ENCODE measurements around the gene PPT2.

Gene PPT2

DNA sequence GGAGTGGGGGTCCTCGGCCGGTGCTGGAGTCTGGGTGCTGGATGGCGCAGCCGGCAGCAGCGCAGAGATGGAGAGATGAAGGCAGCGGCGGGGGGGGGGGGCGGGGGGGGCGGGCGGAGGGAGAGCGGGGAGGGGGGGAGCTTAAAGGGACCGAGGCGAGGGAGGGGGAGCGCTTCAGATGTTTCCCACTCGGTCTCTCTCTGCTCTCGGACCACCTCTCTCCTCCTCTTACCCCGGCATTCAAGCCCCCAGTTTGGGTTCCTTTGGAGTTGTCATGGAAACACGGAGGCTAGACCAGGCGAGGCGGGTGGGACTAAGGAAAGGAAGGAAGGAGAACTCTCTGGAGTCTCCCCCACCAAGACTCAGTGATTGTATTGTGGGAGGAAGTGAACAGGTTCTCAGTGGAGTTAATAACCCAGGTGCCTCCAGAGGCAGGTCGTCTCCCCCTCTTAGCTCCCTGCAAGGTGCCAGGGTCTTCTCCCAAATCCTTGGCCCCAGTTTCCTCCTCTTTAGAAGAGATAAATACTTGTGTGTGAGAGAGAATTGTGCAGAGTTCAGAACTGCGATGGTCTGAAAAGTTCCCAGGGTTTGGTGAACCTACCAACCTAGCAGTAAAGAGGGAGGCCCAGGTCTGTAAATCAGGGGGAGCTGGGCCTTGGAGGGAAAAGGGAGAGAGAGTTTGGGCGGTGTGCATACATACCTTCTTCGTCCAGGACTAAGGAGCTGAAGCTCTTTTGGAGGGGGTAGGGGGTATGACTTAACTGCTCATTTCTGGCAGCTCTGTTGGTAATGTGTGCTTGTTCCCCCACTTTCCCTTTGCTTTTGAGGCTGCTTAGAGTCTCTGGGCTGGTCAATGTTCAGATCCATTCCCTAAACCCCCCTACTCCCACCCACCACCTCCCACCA lies 1.8 kb upstream of the PPT2 start, which contains the start of gene PRRT1:
Gene PRRT1, minus strand, starts transcription at position 77 of the 906 bp plus-strand sequence. CDS start 112 bp downstream, outside the sequence.
- H3K4me3 ChIP-seq (ENCODE audit: low read length): no peak within 1 kb of the TSS
- TF ChIP-seq ZNF274 (IDR thresholded peaks at IDR 0.05; ENCODE audit: low read depth, low read length): no peak

DNA sequence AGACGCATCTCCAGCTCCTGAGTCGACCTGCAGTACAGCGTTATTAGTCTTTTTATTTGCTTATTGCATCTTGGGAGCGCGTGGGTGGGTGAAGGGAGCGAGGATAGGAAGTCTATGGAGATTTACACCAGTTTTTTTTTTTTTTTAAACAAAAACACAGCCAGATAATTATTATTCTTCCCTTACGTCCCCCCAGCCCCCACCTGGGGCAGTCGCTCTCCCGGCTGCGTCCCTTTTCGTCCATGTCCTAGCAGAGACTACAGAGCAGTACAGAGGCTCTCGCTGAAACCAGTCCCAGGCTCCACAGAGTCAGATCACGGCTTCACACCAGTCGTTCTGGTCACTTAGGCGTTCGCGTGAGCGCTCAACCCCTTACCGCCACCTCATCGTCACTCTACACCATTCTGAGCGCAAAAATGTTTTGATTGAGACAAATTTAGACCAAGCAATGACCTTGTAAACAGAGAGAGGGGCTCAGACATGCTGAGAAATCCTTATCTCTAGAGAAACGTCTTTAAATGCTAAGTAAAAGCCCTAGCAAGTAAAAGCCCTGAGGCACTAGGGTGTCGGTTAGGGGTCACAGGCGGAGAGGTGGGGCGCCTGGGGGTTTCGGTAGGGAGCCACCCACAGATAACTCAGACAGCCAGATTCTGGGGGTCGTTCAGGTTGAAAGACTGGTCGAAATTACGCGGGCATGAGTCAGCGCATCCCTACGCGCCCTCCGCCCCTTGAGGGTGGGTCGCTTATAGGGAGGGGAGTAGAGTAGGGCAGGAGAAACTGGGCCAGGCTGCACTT lies 975 bp upstream of the PPT2 start:
- TF ChIP-seq ZNF274 (IDR thresholded peaks at IDR 0.05; ENCODE audit: low read depth, low read length): no peak
- H3K4me3 ChIP-seq (ENCODE audit: low read length): no peak overlapping the region

DNA sequence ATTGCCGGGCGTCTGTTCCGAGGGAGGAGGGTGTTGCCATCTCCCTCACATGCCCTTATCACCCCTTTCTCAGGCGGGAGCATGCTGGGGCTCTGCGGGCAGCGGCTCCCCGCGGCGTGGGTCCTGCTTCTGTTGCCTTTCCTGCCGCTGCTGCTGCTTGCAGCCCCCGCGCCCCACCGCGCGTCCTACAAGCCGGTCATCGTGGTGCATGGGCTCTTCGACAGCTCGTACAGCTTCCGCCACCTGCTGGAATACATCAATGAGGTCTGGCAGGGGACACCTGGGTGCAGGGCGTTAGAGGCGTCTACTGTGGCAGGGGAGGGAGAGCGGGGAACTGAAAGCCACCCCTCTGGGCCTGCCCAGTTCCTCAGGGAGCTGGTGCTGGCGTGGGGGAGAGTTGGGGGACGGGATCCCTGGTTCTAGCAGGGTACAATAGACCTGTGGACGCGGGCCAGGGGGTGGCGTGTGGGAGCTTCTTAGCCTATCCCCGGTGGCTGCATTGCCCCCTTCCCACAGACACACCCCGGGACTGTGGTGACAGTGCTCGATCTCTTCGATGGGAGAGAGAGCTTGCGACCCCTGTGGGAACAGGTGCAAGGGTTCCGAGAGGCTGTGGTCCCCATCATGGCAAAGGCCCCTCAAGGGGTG lies 697 bp downstream of the PPT2 start:
- H3K4me3 ChIP-seq (ENCODE audit: low read length): peak overlapping the region; percentile 65
- no peak for TF ChIP-seq ZNF274 (IDR thresholded peaks at IDR 0.05; ENCODE audit: low read depth, low read length)

DNA sequence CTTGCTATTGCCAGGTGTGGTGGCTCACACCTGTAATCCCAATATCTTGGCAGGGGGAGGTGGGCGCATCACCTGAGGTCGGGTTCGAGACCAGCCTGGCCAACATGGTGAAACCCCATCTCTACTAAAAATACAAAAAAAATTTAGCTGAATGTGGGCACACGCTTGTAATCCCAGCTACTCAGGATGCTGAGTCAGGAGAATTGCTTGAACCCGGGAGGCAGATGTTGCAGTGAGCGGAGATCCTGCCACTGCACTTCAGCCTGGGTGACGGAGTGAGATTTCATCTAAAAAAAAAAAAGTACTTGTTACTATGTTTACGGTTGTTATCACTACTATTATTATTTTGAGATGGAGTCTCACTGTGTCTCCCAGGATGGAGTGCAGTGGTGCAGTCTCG lies 3.0 kb downstream of the PPT2 start:
- no peak overlapping the region for H3K4me3 ChIP-seq (ENCODE audit: low read length)

DNA sequence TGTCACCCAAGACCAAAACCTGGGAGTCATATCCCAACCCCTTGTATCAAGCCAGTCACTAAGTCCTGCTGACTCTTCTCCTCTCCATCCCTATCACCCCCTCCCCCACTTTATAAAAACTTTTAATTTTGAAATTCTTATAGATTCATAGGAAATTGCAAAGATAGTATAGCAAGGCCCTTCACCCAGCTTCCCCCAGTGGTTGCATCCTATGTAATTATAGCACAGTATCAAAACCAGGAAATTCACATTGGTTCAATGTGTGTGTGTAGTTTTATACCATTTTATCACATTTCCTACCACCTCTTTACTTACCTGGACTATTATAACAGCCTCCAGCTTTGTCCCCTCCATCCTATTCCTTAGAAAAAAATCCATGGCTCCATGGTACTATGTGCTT lies 4.1 kb downstream of the PPT2 start:
- no peak for TF ChIP-seq ZNF274 (IDR thresholded peaks at IDR 0.05; ENCODE audit: low read depth, low read length)
- H3K4me3 ChIP-seq (ENCODE audit: low read length): no peak overlapping the region

More for the DNA sequence above, 3.0 kb downstream of the PPT2 start:
- no peak for TF ChIP-seq ZNF274 (IDR thresholded peaks at IDR 0.05; ENCODE audit: low read depth, low read length)

DNA sequence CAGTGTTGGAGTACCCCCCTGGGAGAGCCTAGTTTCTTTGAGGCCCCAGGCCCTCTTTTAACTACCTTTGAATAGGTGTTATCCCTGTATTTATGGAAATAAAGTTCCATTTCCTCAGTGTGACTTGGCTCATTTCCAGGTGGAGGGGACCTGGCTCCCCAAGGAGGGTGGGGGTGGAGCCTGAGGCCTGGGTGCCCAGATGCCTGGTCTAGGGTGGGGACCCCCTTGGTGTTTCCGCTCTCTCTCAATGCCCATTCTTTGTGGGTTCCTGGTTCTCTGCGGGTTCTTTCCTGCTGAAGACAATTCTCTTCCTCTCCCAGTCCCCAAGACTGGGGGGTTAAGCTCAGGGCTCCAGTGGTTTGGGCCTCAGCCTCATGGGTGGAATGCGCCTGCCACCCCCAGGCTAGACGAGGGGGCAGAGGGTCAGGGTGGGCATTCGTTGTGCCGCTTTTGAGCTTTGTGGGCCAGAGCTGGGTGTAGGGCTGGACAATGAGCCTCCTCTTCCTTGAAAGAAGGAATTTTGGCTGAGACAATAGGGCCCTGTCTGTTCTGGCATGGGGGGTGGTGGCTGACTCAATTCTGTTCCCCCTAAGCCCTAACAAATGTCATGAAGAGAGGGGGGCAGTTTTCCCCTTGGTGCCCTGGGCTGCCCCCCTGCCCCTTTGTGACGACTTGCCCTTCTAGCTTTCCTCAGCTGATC lies 9.8 kb downstream of the PPT2 start:
- no peak overlapping the region for H3K4me3 ChIP-seq (ENCODE audit: low read length)
- TF ChIP-seq ZNF274 (IDR thresholded peaks at IDR 0.05; ENCODE audit: low read depth, low read length): no peak

DNA sequence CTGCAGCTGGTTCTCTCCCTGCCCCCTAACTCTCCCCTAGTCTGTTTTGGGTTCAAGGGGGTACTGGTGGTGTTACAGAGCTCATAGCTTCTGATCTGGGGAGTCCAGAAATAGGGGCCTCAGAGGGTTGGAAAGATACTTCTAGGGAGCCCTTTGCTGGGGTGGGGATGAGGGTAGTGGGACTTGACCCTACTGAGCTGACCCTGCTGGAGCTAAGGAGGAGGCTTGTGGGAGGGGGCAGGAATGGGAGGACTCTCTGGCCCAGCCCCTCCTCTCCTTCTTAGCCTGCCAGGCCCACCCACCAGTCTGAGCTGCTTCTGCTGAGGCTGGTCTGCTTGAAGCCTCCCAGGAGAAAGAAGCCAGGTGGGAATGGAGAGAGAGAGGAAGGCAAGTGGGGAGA lies 10.4 kb downstream of the PPT2 start, which contains the start of gene EGFL8:
Gene EGFL8, plus strand, starts transcription at position 301 of the 400 bp plus-strand sequence. CDS start 1,571 bp downstream, outside the sequence.
- no peak for TF ChIP-seq ZNF274 (IDR thresholded peaks at IDR 0.05; ENCODE audit: low read depth, low read length)
- H3K4me3 ChIP-seq (ENCODE audit: low read length): no peak within 1 kb of the TSS

GRCh38 chr6:32166411-32167061 lies 12.6 kb downstream of the PPT2 start:
- TF ChIP-seq ZNF274 (IDR thresholded peaks at IDR 0.05; ENCODE audit: low read depth, low read length): no peak

GRCh38 chr6:32167154-32167760 lies 13.3 kb downstream of the PPT2 start:
- no peak overlapping the region for H3K4me3 ChIP-seq (ENCODE audit: low read length)
- no peak for TF ChIP-seq ZNF274 (IDR thresholded peaks at IDR 0.05; ENCODE audit: low read depth, low read length)

More at GRCh38 chr6:32166411-32167061, 12.6 kb downstream of the PPT2 start:
- H3K4me3 ChIP-seq (ENCODE audit: low read length): no peak overlapping the region

DNA sequence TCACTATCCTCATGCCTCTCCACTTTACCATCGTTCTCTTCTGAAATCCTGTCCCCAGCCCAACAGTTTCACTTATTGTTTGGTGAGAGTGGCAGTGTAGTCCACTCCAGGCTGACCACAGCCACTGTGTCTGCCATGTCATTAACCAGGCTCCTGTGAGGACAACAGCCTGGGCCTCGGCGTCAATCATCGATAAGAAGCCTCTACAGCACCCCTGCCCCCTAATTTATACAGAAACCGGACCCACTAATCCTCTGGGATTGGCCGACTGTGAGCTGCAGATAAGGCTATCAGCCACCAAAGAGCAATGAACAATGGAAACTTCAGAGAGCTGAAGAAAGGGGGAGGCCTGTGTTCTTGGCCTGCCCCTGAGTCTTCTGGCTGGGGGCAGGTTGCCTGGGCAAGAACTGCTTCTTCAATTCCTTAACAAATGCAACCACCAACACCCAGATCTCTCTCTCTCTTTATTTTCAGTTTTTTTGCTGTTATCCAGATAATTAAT lies 13.9 kb downstream of the PPT2 start:
- TF ChIP-seq ZNF274 (IDR thresholded peaks at IDR 0.05; ENCODE audit: low read depth, low read length): no peak
- no peak overlapping the region for H3K4me3 ChIP-seq (ENCODE audit: low read length)

- no peak for TF ChIP-seq ZNF274 (IDR thresholded peaks at IDR 0.05; ENCODE audit: low read depth, low read length)
- no peak overlapping the region for H3K4me3 ChIP-seq (ENCODE audit: low read length)
These were observed 14.4 kb downstream of the PPT2 start for GRCh38 chr6:32168350-32168749.

DNA sequence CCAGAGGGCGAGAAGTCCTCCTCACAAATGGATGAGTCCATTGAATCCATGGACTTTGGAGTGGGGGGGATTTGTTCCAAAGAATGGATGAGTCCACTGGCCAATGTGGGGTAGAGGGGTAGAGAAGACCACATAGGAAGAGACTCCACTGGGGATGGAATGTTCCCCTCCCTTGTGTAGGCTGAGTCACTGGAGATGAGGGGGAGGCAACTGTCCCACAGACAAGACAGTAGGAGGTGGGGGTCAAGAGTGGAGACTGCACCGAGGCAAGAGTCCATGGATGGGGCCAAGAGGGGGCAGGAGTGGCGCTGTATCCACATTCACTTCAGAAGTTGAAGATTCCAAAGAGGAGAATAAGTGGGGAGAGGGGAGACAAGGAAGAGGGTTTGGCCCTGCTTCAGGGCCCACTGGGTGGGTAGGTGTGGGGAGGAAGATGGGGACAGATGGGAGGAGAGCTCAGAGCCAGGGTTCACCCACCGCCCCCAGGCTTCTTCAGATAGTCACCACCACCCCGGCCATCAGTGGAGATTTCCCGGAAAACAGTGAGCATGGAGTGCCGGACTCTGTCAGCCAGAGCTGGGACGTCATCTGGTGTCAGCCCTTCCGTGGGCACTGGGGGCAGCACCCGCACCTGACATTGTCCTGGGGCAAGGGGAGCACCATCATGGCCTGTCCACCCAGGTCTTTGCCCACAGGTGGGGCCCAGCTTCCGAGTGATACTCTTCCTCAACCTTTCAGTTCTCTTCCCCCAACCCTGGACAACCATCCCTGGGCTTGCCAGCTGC lies 15.1 kb downstream of the PPT2 start:
- no peak overlapping the region for H3K4me3 ChIP-seq (ENCODE audit: low read length)
- TF ChIP-seq ZNF274 (IDR thresholded peaks at IDR 0.05; ENCODE audit: low read depth, low read length): no peak
